BJ (cell line): ENCODE measurements around the gene DMRTC2. TPM values are rescaled to one million over a fixed set of nuclear protein-coding genes. Genes with fewer than 3 reads are reported as not detected.
"Not testable (repeated sequence)": the region's sequence is repeated elsewhere in the genome, so short reads cannot be mapped to it uniquely, and the experiment has no call there.

Source experiments
- CTCF ChIA-PET: fragments of 350-600 bp; formaldehyde crosslinking; extraction: SDS; loops from one replicate; lab custom pipeline; 2021; ENCODE audit warnings: antibody characterized with exemption, inconsistent platforms; lab: Yijun Ruan, JAX
- POLR2A ChIA-PET: fragments of 300-600 bp; sonication (Branson Sonifier 250); formaldehyde crosslinking; extraction: SDS; loops from one replicate; lab custom pipeline; 2021; ENCODE audit warnings: antibody characterized with exemption; lab: Charles Lee
- DNase-seq: peaks from one replicate; pipeline ENCODE4 v3.0.0-alpha.2; 2011; ENCODE audit warnings: low read depth
- H3K27me3 ChIP-seq: 2 replicates; pipeline ENCODE4 v1.6.0; 2011; ENCODE audit warnings: low read length; ENCODE audit not compliant: control insufficient read depth, insufficient read depth
- H3K36me3 ChIP-seq: 2 replicates; pipeline ENCODE4 v1.5.1; 2011; ENCODE audit warnings: low read length; ENCODE audit not compliant: control insufficient read depth, insufficient read depth
- H3K4me3 ChIP-seq: 2 replicates; pipeline ENCODE4 v1.5.1; 2011; ENCODE audit warnings: low read depth, mild to moderate bottlenecking, control low read depth, low read length
- CTCF ChIP-seq: IDR thresholded peaks from 2 replicates; pipeline ENCODE4 v1.5.1; 2011; ENCODE audit warnings: low read depth, mild to moderate bottlenecking, control low read depth, inconsistent platforms, low read length, moderate library complexity; ENCODE audit not compliant: insufficient read depth
- polyA plus RNA-seq: library from polyadenylated mRNA; depleted of rRNA; stranded (reverse); fragments of >200 nt; gene quantifications from 2 replicates; pipeline ENCODE4 v1.2.3, GENCODE V29; 2011

Gene DMRTC2
- polyA plus RNA-seq, 1 experiment, result not detected

- POLR2A ChIA-PET, result interaction anchor here (1.2 kb wide), 1 partner anchor 11 kb away, joined by 4 read pairs; no protein-coding TSS in a partner anchor
- no peak overlapping the region for H3K4me3 ChIP-seq
- H3K36me3 ChIP-seq, result peaks cover 32% of the 10 kb centered on the region
- TF ChIP-seq CTCF, result no peak
- no peaks in the 10 kb centered on the region for H3K27me3 ChIP-seq
- no peak for DNase-seq
- CTCF ChIA-PET, result interaction anchor here (0.9 to 1.9 kb wide), 6 partner anchors 7 to 87 kb away, joined by 3 to 8 read pairs (median 4); partner anchors contain the start of gene RABAC1
These were observed 26.9 kb downstream of the DMRTC2 start for GRCh38 chr19:41871573-41872383.

- ChIA-PET CTCF (interaction anchor here (0.8 to 2.0 kb wide), 10 partner anchors 7 to 86 kb away, joined by 3 to 11 read pairs (median 6); partner anchors contain the start of gene RABAC1), POLR2A (interaction anchor here (1.2 kb wide), 1 partner anchor 12 kb away, joined by 4 read pairs; no protein-coding TSS in a partner anchor)
- no peak for TF ChIP-seq CTCF
- H3K27me3 ChIP-seq, result no peaks in the 10 kb centered on the region
- no peak for DNase-seq
- no peak overlapping the region for H3K4me3 ChIP-seq
- H3K36me3 ChIP-seq, result peaks cover 30% of the 10 kb centered on the region
These were observed 27.5 kb downstream of the DMRTC2 start for GRCh38 chr19:41872384-41872774.

GRCh38 chr19:41872775-41873647 lies 28.2 kb downstream of the DMRTC2 start:
- ChIA-PET CTCF (interaction anchor here (0.6 to 2.0 kb wide), 16 partner anchors 8 to 343 kb away, joined by 3 to 11 read pairs (median 5); partner anchors contain the start of genes ARHGEF1, RABAC1 and RPS19), POLR2A (interaction anchor here (1.2 kb wide), 1 partner anchor 12 kb away, joined by 4 read pairs; no protein-coding TSS in a partner anchor)
- no peak overlapping the region for H3K4me3 ChIP-seq
- no peak for DNase-seq
- peak; percentile 76 for TF ChIP-seq CTCF
- peaks cover 28% of the 10 kb centered on the region for H3K36me3 ChIP-seq
- H3K27me3 ChIP-seq, result no peaks in the 10 kb centered on the region

- H3K4me3 ChIP-seq, H3K27me3 ChIP-seq, POLR2A ChIA-PET, DNase-seq, CTCF ChIA-PET: not testable (repeated sequence)
- H3K36me3 ChIP-seq, result peaks cover 10% of the 10 kb centered on the region
These were observed 31.1 kb downstream of the DMRTC2 start for GRCh38 chr19:41875973-41876372.

- ChIA-PET POLR2A (no interaction called here), CTCF (no interaction called here)
- H3K27me3 ChIP-seq, result no peaks in the 10 kb centered on the region
- H3K36me3 ChIP-seq, result peaks cover under 1% of the 10 kb centered on the region
- TF ChIP-seq CTCF, result no peak
- no peak within 1 kb of the TSS for H3K4me3 ChIP-seq
- no peak for DNase-seq
These were observed 32.3 kb downstream of the DMRTC2 start, which contains the start of gene CD79A for GRCh38 chr19:41876847-41877832. Gene CD79A, plus strand, starts transcription at chr19:41877279. Its CDS starts 26 bp downstream, at chr19:41877305.
